AG09319 (cell line): ENCODE measurements around the gene SH2D6.

Experiments used
- DNase-seq: peaks from one replicate; pipeline ENCODE4 v3.0.0-alpha.2; 2010; ENCODE audit warnings: low read depth; ENCODE audit errors: extremely low read depth
- TF ChIP-seq, protein P1 (sequence below): IDR thresholded peaks from 2 replicates; pipeline ENCODE4 v1.5.1; 2011; ENCODE audit warnings: low read depth, mild to moderate bottlenecking, inconsistent platforms, low read length, moderate library complexity

Gene SH2D6

DNA sequence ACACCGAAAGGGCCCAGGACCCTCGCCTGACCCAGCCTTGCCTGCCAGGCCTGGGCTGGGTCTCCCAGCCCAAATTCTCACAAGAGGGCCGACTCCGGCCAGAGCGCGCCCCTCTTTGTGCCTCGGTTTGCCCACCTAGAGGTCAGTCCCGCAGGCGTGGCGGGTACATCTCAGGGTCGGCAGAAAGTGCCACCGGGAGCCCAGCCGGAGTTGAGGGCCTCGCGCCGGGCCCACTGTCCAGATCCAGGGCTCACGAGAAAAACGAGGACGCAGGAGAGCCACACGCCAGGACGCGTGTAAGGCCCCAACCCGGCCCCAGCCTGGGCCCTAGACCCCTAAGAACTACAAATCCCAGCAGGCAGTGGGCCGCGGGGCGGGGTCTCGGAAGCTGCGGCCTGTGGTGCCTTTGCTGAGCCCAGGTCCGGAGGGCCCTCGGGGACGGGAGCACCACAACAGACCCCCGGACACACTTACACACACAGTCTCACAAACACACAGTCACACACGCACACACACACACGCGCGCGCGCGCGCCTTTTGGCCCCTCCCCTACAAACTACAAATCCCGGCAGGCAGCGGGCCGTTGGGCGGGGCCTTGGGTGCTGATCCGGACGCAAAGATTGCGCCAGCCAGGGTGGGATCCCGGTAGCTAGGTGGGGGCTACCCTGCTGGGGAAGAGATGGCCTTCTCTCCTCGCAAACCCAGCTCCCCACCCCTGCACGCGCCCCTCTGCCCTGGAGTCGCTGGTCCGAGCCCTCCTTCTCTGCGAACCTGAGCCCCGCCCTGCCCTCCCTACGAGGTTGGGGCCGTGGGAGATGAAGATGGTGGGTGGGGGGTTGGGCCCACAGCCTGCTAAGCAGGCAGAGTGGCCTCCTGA, at the start of gene SH2D6:
Gene SH2D6 (plus strand): TSS at position 583 of the 877 bp plus-strand sequence. CDS start 10,752 bp downstream, outside the sequence.
- peak; percentile 52 for DNase-seq
- TF ChIP-seq, protein P1, sequence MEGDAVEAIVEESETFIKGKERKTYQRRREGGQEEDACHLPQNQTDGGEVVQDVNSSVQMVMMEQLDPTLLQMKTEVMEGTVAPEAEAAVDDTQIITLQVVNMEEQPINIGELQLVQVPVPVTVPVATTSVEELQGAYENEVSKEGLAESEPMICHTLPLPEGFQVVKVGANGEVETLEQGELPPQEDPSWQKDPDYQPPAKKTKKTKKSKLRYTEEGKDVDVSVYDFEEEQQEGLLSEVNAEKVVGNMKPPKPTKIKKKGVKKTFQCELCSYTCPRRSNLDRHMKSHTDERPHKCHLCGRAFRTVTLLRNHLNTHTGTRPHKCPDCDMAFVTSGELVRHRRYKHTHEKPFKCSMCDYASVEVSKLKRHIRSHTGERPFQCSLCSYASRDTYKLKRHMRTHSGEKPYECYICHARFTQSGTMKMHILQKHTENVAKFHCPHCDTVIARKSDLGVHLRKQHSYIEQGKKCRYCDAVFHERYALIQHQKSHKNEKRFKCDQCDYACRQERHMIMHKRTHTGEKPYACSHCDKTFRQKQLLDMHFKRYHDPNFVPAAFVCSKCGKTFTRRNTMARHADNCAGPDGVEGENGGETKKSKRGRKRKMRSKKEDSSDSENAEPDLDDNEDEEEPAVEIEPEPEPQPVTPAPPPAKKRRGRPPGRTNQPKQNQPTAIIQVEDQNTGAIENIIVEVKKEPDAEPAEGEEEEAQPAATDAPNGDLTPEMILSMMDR: no peak

DNA sequence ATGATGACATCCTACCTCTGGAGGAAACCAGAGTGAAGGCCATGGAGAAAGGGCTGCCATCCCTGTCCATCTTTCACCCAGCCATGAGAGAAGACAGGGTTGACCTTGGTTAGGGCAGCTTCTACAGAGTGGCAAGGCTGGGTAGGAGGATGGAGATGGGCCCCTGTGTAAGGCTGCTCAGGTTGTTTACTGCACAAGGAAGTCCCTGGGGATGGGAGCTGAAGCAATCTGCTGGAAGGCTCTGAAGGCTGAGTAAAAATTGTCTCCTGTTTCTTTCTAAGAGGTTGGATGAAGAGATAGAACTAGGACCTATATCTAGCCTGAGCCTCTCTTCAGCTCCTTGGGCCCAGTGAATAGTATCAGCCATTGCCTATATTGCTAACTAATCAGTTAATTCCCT, 49.6 kb upstream of the SH2D6 start:
- no peak for DNase-seq
- TF ChIP-seq, protein P1: no peak

DNA sequence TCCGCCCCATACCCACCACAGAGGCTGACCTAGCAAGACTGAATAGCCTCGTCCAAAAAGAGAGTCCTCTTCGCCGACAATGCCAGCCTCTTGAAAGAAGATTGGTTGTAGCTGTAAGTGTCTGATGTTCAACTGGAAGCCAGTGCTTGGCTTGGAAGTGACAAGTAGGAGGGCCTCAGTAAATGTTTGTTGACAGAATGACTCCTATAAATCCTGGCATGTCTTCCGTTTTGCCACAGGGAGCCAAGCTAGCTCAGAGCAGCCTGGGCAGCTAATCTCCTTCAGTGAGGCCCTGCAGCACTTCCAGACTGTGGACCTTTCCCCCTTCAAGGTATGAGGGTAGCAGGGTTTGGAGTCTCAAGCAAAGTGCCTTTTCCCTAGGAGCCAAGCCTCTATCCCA, 49.0 kb upstream of the SH2D6 start:
- TF ChIP-seq, protein P1: no peak

GRCh38 chr2:85371045-85371444, 47.5 kb upstream of the SH2D6 start:
- no peak for DNase-seq
- TF ChIP-seq, protein P1: no peak

More for the DNA sequence above, 49.0 kb upstream of the SH2D6 start:
- no peak for DNase-seq

DNA sequence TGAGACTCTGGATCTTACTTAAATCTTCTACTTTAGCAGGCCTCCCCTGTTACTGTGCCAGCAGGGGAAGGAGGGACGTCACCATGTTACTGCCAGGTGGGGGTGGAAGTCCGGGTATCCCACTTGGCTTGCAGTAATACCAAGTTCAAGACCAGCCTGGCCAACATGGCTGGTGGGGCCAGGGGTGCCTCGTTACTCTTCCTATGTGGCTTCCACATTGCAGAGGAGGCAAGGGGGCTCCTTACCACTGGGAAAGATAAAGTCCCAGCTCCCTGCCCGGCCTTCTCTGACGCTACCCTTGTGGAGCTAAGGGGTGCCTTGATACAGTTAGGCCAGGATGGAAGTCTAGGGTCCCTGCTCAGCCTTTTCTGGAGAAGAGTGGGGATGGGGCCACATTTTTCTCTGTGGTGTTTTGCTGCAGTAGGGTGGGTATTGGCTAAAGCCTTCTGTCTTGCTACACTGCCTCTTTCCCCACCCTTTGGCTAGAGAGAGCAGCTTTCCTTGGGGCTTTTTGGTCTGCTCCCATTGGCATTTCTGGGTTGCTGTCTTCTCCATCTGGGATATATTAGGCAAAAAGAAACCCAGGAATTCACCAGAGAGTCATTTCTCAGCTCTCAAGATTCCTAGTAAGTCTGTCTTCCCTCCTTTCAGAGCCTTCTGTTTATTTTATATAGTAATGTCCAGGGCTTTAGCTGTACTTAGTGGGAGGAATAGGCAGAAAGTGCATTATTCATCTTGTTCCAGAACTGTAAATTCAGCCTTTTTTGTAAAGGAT, 42.0 kb upstream of the SH2D6 start:
- TF ChIP-seq, protein P1: no peak
- DNase-seq: peak; percentile 56

- TF ChIP-seq, protein P1: no peak
- no peak for DNase-seq
These were observed 41.4 kb upstream of the SH2D6 start for GRCh38 chr2:85377083-85377482.

DNA sequence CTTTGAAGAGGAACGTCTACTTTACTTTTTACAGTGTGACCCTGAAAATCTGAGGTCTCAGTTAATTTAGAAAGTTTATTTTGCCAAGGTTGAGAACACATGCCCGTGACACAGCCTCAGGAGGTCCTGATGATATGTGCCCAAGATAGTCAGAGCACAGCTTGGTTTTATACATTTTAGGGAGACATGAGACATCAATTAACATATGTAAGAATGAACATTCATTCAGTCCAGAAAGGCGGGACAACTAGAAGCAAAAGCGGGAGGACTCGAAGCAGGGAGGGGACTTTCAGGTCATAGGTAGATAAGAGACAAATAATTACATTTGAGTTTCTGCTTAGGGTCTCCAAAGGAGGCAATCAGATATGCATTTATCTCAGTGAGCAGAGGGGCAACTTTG, 40.3 kb upstream of the SH2D6 start:
- no peak for DNase-seq
- TF ChIP-seq, protein P1: no peak
